COR-L47 (cell line): ENCODE data around the gene FARP2.

Source experiments
- DNase-seq: peaks from one replicate; lab custom pipeline; 2025; lab: John Stamatoyannopoulos, UW

Gene FARP2

GRCh38 chr2:241323778-241324177 is 32.3 kb upstream of the FARP2 start:
- DNase-seq, result no peak

GRCh38 chr2:241324775-241325174 is 31.3 kb upstream of the FARP2 start:
- no peak for DNase-seq

DNA sequence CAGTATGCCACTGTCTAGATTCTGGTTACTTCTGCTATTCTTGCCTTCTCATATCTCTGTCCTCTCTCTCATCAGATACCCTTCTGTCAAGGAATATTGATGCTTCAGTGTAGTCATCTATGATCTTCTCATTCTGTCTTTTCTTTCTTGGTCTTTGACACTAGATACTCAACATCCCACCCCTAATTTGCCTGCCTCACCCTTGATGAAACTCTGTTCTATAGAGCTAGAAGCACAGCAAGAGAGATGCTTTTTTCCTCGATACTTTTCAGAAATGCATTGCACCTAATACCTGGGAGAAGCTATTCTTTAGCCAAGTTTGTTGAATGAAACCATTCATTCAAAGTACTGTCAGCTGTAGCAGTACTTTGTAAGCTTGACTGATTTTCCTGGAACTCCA is 30.8 kb upstream of the FARP2 start:
- DNase-seq, result no peak

- no peak for DNase-seq
These were observed 26.1 kb upstream of the FARP2 start for GRCh38 chr2:241329669-241330615.

DNA sequence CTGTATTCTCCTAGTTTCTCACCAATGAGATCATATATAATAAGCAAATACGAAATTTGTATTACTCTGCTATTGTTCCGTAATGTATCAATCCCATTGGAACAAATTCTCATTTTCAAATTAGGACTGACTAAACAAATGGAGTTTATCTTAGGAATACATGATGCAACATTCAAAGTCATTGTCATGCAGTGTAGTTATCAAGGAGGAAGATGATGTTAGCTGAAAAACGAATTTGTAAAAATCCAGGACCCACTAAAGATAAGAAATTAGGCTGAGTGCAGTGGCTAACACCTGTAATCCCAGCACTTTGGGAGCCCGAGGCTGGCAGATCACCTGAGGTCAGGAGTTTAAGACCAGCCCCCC is 25.5 kb upstream of the FARP2 start:
- no peak for DNase-seq

DNA sequence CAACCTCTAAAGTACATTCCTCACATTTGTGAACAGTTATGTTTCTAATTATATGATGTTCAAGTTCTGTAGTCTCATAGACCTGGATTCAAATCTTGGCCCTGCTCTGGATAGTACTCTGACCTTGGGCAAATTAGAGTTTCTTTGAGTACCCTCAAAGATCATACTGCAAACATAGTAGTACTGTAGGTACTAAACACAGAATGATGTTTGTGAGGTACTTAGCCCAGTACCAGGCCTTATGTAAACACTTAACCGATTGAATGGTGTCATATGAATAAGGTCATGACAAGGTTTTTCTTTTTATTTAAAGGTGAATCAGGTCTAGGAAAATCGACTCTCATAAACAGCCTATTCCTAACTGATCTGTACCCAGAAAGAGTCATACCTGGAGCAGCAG is 21.3 kb upstream of the FARP2 start:
- DNase-seq, result no peak

DNA sequence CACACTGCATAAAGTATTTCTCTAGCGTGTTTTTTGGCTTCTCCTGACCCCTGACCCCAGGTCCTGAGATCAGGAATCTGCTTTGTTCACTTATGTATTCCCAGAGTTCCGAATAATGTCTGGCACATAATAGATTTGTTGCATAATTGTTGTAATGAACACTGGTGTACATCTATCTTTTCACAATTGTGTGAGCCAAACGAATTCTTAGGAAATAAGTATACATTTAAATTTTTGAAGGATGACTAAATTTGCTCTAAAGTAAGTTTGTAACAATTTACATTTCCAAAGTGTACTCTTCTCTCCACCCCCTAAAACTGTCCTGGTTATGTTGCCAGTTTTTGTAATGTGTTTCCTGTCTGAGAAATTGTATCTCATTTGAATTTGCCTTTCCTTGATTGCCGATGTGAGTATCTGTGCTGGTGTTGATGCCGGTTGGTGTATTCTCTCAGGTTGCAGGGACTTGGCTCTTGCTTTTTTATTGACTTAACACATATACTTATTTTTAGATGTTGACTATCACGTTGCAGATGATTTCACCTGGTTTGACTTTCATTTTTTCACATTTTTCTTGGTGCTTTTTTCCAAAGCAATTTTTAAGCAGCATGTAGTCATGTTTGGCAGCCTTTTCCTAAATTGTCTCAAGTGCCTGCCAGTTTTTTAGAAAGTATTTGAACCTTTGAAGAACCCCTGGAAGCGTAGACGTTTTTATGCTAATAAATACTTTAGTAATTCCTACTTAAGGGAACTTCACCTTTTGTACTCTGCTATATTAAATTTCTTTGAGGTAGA is 16.1 kb upstream of the FARP2 start:
- no peak for DNase-seq

GRCh38 chr2:241340631-241341163 is 15.4 kb upstream of the FARP2 start:
- no peak for DNase-seq

DNA sequence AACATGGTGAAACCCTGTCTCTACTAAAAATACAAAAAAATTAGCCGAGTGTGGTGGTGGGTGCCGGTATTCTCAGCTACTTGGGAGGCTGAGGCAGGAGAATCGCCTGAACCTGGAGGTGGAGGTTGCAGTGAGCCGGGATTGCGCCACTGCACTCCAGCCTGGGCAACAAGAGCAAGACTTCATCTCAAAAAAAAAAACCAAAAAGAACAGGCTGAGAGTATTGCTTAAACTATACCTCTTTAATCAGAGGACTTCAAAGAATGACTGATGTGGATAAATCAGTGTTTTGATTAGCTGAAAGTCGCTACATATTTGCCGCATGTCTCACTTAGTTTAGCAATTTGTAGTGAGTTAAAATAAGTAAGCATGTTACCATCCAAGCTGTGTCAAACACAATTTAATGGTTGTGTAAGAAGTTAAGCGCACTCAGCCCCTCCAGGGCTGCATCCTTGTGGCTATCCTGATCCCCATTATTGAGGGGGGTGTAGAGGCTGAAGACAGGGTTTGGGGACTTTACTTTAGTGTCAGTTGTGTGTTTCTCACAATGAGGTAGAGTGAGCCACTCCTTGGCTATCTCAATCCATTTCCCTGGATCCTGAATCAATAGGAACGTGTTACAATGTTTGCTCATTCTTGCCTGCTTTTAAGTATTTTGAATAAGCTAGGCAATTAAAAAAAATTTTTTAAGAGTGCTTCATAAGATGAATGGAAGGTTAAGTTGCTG is 11.0 kb upstream of the FARP2 start:
- DNase-seq, result no peak

DNA sequence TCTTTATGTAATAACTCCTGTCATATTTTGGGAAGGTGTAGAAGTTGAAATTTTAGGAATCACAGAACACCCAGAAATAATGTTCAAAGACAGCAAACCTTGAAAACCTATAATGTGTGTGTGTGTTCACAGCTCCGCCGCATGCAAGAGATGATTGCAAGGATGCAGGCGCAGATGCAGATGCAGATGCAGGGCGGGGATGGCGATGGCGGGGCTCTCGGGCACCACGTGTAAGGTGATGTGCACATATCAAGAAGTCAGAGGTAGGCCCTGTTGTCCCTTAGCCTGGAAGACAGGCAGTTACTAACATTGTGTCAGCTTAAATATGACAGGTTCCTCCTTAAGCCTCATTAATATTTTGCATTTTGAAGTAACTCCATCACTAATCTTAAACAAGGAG is 6.1 kb upstream of the FARP2 start:
- no peak for DNase-seq

DNA sequence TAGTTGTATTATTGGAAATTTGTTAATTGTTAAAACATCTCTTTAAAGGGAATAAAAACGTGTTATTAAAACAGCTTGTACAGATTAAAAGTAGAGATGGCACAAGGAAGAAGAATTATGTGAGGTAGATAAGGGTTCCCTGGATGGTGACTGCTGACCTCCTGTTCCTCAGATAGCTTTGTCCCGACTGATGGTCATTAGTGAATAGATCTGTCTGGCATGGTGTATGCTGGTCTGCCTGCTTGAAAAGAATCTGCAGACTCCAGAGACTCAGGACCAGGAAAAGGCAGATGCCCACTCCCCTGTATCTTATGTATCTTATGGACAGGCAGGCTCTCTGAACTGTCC is 5.6 kb upstream of the FARP2 start:
- DNase-seq, result no peak

DNA sequence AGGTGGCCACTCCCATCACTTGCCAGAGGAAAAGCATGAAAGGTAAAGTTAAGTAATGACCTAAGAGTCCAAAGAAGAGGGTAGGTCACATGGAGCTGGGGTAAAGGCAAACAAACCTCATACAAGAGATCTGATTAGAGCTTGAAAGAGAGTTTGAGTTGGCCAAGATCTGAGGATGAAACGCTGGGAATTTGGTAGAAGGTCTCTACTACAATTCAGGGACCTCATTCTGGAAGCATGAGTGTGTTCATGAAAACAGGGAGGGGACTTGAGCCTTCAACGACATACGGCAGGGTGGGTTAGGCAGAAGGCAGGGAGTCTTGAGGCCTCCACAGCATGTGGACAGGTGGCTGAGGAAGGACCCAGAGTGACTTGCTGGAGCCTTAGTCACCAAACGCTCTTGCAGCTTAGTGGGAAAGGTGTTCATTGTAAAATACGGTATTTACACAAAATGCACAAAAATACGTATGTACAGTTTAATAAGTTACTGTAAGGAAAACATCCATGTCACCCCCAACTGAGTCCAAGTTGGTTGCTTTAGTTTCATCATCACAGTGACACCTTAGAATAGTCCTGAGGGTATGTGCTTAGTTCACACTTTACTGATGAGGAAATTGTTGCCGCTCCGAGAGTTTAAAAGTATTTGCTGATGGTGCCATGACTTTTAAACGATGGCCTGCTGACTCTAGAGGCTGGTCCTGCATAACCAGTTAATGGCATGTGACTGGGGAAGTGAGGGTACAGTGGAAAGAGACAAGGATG is 5.0 kb upstream of the FARP2 start:
- DNase-seq, result no peak

DNA sequence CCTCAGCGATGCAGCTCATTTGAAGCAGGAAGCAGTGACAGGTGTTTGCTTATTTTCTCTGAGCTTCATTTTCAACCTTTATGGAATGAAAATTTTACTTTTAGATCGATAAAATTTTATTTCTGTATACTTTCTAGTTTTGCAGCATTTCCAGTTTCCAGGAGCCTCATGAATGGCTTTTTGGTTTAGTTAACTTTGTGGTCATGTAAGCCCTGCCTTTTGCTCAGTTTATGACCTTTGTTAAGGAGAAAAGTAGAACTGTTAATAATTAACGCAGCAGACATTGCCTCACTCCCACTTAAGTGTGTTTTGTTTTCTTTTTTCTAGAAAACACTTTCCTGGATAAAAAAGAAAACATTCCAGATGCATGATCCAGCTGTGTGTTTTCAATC is 4.4 kb upstream of the FARP2 start:
- DNase-seq, result no peak

- no peak for DNase-seq
These were observed 3.9 kb upstream of the FARP2 start for GRCh38 chr2:241352227-241352626.

DNA sequence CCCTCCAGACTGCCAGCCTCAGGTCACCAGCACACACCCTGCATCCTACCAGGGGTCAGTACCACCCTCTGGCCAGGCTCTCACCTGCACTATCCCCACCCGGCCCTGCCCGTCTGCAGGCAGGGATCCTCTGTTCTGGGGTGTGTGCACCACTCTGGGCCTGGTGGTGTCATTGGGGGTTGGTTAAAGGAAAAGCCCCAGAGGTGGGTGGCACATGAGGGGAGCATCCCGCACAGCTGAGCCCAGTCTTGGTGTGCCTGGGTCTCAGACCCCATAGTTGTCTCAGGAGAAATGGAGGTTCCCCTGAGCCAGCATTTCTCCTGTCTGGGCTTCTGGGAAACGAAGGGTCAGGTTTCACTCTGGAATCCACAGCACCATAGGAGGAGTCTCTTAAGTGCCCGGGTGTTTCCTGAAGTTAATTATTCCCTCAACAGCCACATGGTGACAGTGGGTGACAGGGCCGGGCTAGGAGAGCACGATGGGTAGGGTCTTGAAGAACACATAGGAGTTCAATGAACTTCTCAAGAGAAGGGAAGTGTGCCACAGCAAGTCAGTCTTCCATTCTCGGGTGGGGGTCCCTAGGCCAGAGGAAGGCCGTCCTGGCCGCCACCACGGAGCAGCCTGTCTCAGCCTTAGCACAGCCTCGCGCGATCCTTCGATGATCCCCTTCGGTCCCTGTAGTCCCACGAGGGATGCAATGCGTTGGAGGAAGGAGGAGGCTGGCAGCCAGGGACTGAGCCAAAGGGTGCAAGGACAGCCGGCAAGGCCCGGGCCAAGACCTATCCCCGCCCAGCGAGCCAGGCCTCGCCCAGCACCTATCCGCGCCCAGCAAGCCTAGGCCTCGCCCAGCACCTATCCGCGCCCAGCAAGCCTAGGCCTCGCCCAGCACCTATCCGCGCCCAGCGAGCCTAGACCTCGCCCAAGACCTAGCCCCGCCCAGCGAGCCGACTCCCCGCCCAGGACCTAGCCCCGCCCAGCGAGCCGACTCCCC is 1.1 kb upstream of the FARP2 start:
- no peak for DNase-seq

- no peak for DNase-seq
These were observed 781 bp downstream of the FARP2 start for GRCh38 chr2:241356871-241357260.

- no peak for DNase-seq
These were observed 1.4 kb downstream of the FARP2 start for GRCh38 chr2:241357531-241357930.

GRCh38 chr2:241358470-241358869 is 2.4 kb downstream of the FARP2 start:
- no peak for DNase-seq

GRCh38 chr2:241359481-241360045 is 3.5 kb downstream of the FARP2 start:
- no peak for DNase-seq

GRCh38 chr2:241363426-241363825 is 7.3 kb downstream of the FARP2 start:
- DNase-seq, result no peak
